DOHH2 (cell line): Measurements from ENCODE around the gene ZSCAN10.
A peak's percentile ranks its signal among the peaks of the same experiment; 100 is the strongest.

Source experiments
- H3F3A ChIP-seq: fragments of 200-600 bp; sonication (generic), shearing (Covaris generic); 2 replicates; pipeline ENCODE4 v1.6.0; 2016; ENCODE audit warnings: antibody characterized with exemption, mild to moderate bottlenecking; ENCODE audit not compliant: control insufficient read depth, insufficient read depth
- H3K27ac ChIP-seq: fragments of 200-600 bp; sonication (generic); 2 replicates; pipeline ENCODE4 v1.5.1; 2014; ENCODE audit warnings: low read depth, mild to moderate bottlenecking, low read length, moderate library complexity
- H3K27me3 ChIP-seq: fragments of 200-600 bp; sonication (generic); 2 replicates; pipeline ENCODE4 v1.6.1; 2014; ENCODE audit warnings: mild to moderate bottlenecking, low read length, mixed read lengths; ENCODE audit not compliant: control insufficient read depth
- H3K36me3 ChIP-seq: fragments of 200-600 bp; sonication (generic); 2 replicates; pipeline ENCODE4 v1.6.1; 2014; ENCODE audit warnings: mild to moderate bottlenecking, low read length, moderate library complexity, mixed read lengths; ENCODE audit not compliant: control insufficient read depth
- H3K4me1 ChIP-seq: fragments of 200-600 bp; sonication (generic); 2 replicates; pipeline ENCODE4 v1.6.1; 2014; ENCODE audit warnings: mild to moderate bottlenecking, low read length, mixed read lengths; ENCODE audit not compliant: control insufficient read depth
- H3K4me2 ChIP-seq: fragments of 200-600 bp; sonication (generic); 2 replicates; pipeline ENCODE4 v1.6.0; 2014; ENCODE audit warnings: mild to moderate bottlenecking, low read length, moderate library complexity
- H3K4me3 ChIP-seq: fragments of 200-600 bp; sonication (generic); 2 replicates; pipeline ENCODE4 v1.5.1; 2014; ENCODE audit warnings: mild to moderate bottlenecking, low read length, mixed read lengths
- H3K79me2 ChIP-seq: fragments of 200-600 bp; sonication (generic); 2 replicates; pipeline ENCODE4 v1.6.1; 2014; ENCODE audit warnings: mild to moderate bottlenecking, low read length, mixed read lengths; ENCODE audit not compliant: control insufficient read depth
- H3K9me2 ChIP-seq: fragments of 200-600 bp; sonication (generic); replicated peaks from 2 replicates; pipeline ENCODE4 v1.6.1; 2014; ENCODE audit warnings: mild to moderate bottlenecking, low read length, mixed read lengths; ENCODE audit not compliant: control insufficient read depth
- H3K9me3 ChIP-seq: fragments of 200-600 bp; sonication (generic); 2 replicates; pipeline ENCODE4 v1.6.1; 2014; ENCODE audit warnings: antibody characterized with exemption, low read length, mixed read lengths; ENCODE audit not compliant: control insufficient read depth, insufficient read depth
- H4K20me1 ChIP-seq: fragments of 200-600 bp; sonication (generic); 2 replicates; pipeline ENCODE4 v1.6.0; 2014; ENCODE audit warnings: low read depth, mild to moderate bottlenecking, antibody characterized with exemption, low read length, moderate library complexity; ENCODE audit not compliant: control insufficient read depth, insufficient read depth
- CTCF ChIP-seq: fragments of 200-600 bp; sonication (generic); IDR thresholded peaks from one replicate; pipeline ENCODE4 v1.5.1; 2014; ENCODE audit warnings: antibody characterized with exemption, mild to moderate bottlenecking, low read depth, low read length; ENCODE audit not compliant: poor library complexity, severe bottlenecking
- EZH2phosphoT487 ChIP-seq: fragments of 200-600 bp; sonication (generic); IDR thresholded peaks from 2 replicates; pipeline ENCODE4 v1.6.1; 2017; ENCODE audit warnings: borderline replicate concordance, mild to moderate bottlenecking, antibody characterized with exemption, low read length, moderate library complexity, mixed read lengths

The ZSCAN10 gene

GRCh38 chr16:3131755-3132377, 32.8 kb upstream of the ZSCAN10 start:
- Histone ChIP-seq H3K4me3 (no peak overlapping the region), H3K27me3 (no peaks in the 10 kb centered on the region), H3K4me2 (no peak overlapping the region), H3K36me3 (peaks cover 37% of the 10 kb centered on the region), H3K27ac (no peak overlapping the region), H4K20me1 (no peaks in the 10 kb centered on the region), H3K4me1 (peaks cover 24% of the 10 kb centered on the region), H3K9me3 (no peaks in the 10 kb centered on the region), H3K79me2 (peaks cover 43% of the 10 kb centered on the region), H3F3A (peaks cover 10% of the 10 kb centered on the region; the same call in 1 of the 2 replicates), H3K9me2 (no peaks in the 10 kb centered on the region)
- TF ChIP-seq EZH2phosphoT487, result no peak
- TF ChIP-seq CTCF, result peak; percentile 71

GRCh38 chr16:3129137-3130131, 30.3 kb upstream of the ZSCAN10 start:
- no peaks in the 10 kb centered on the region for H3K9me2 ChIP-seq
- peaks cover 35% of the 10 kb centered on the region for H3K36me3 ChIP-seq
- no peak overlapping the region for H3K27ac ChIP-seq
- H4K20me1 ChIP-seq, result no peaks in the 10 kb centered on the region
- H3K4me3 ChIP-seq, result peak overlapping the region; percentile 77
- H3K9me3 ChIP-seq, result no peaks in the 10 kb centered on the region
- peaks cover 14% of the 10 kb centered on the region; the same call in 1 of the 2 replicates for H3F3A ChIP-seq
- H3K4me1 ChIP-seq, result peaks cover 24% of the 10 kb centered on the region
- H3K27me3 ChIP-seq, result no peaks in the 10 kb centered on the region
- TF ChIP-seq EZH2phosphoT487 (no peak), CTCF (peak; percentile 97)
- H3K4me2 ChIP-seq, result peak overlapping the region; percentile 86
- peaks cover 28% of the 10 kb centered on the region for H3K79me2 ChIP-seq

GRCh38 chr16:3127745-3128144, 28.7 kb upstream of the ZSCAN10 start:
- H3K9me3 ChIP-seq, result no peaks in the 10 kb centered on the region
- no peak overlapping the region for H3K4me2 ChIP-seq
- no peak overlapping the region for H3K27ac ChIP-seq
- H3K9me2 ChIP-seq, result no peaks in the 10 kb centered on the region
- H3K27me3 ChIP-seq, result peaks cover 3% of the 10 kb centered on the region; the same call in 1 of the 2 replicates
- peaks cover 29% of the 10 kb centered on the region for H3K4me1 ChIP-seq
- H3K36me3 ChIP-seq, result peaks cover 32% of the 10 kb centered on the region
- H4K20me1 ChIP-seq, result no peaks in the 10 kb centered on the region
- no peak overlapping the region for H3K4me3 ChIP-seq
- H3K79me2 ChIP-seq, result peaks cover 13% of the 10 kb centered on the region
- no peak for TF ChIP-seq CTCF
- TF ChIP-seq EZH2phosphoT487, result no peak
- H3F3A ChIP-seq, result peaks cover 14% of the 10 kb centered on the region; the same call in 1 of the 2 replicates
